SK-N-MC (cell line): ENCODE measurements around the gene GALT.

ENCODE experiments used
- DNase-seq: peaks from one replicate; pipeline ENCODE4 v3.0.0-alpha.2; 2011; ENCODE audit warnings: low read depth, low spot score
- H3K27ac ChIP-seq: fragments of 200-600 bp; sonication (generic); 2 replicates; pipeline ENCODE4 v1.5.1; 2016; ENCODE audit warnings: mixed run types
- H3K36me3 ChIP-seq: fragments of 200-600 bp; sonication (generic); 2 replicates; pipeline ENCODE4 v1.6.1; 2017; ENCODE audit warnings: antibody characterized with exemption, low read length, mixed read lengths; ENCODE audit not compliant: insufficient read depth
- H3K4me3 ChIP-seq: fragments of 200-600 bp; sonication (generic); 2 replicates; pipeline ENCODE4 v1.5.1; 2016
- H3K9ac ChIP-seq: fragments of 200-600 bp; sonication (generic); 2 replicates; pipeline ENCODE4 v1.8.0; 2017; ENCODE audit warnings: mixed run types, mixed read lengths; ENCODE audit not compliant: insufficient read length
- H3K9me3 ChIP-seq: fragments of 200-600 bp; sonication (generic); 2 replicates; pipeline ENCODE4 v1.6.1; 2017; ENCODE audit warnings: low read depth, mild to moderate bottlenecking, antibody characterized with exemption, low read length, moderate library complexity, mixed read lengths
- EZH2 ChIP-seq: fragments of 200-600 bp; sonication (generic); IDR thresholded peaks from one replicate; pipeline ENCODE4 v1.6.1; 2017; ENCODE audit warnings: antibody characterized with exemption
- FOXP2 ChIP-seq: optimal IDR thresholded peaks from 2 replicates; pipeline ENCODE3; 2011; ENCODE audit warnings: mild to moderate bottlenecking, moderate library complexity; ENCODE audit not compliant: insufficient read depth; ENCODE audit errors: extremely low read length, control extremely low read depth
- POLR2AphosphoS5 ChIP-seq: IDR thresholded peaks from 2 replicates; pipeline ENCODE4 v1.6.1; 2012; ENCODE audit warnings: mild to moderate bottlenecking, low read depth, low read length, borderline replicate concordance

GALT gene

GRCh38 chr9:34610434-34611206 is 35.9 kb upstream of the GALT start:
- H3K4me3 ChIP-seq: peak overlapping the region; percentile 87
- no peak for TF ChIP-seq EZH2
- DNase-seq: no peak
- no peak overlapping the region for H3K9ac ChIP-seq
- H3K9me3 ChIP-seq: no peaks in the 10 kb centered on the region
- no peaks in the 10 kb centered on the region for H3K36me3 ChIP-seq
- no peak overlapping the region for H3K27ac ChIP-seq

GRCh38 chr9:34611251-34611810 is 35.1 kb upstream of the GALT start:
- Histone ChIP-seq H3K4me3 (peak overlapping the region; percentile 87), H3K36me3 (no peaks in the 10 kb centered on the region), H3K27ac (peak overlapping the region; percentile 59), H3K9me3 (no peaks in the 10 kb centered on the region), H3K9ac (peak overlapping the region; percentile 94)
- no peak for DNase-seq
- TF ChIP-seq POLR2AphosphoS5 (no peak), EZH2 (no peak), FOXP2 (no peak)

DNA sequence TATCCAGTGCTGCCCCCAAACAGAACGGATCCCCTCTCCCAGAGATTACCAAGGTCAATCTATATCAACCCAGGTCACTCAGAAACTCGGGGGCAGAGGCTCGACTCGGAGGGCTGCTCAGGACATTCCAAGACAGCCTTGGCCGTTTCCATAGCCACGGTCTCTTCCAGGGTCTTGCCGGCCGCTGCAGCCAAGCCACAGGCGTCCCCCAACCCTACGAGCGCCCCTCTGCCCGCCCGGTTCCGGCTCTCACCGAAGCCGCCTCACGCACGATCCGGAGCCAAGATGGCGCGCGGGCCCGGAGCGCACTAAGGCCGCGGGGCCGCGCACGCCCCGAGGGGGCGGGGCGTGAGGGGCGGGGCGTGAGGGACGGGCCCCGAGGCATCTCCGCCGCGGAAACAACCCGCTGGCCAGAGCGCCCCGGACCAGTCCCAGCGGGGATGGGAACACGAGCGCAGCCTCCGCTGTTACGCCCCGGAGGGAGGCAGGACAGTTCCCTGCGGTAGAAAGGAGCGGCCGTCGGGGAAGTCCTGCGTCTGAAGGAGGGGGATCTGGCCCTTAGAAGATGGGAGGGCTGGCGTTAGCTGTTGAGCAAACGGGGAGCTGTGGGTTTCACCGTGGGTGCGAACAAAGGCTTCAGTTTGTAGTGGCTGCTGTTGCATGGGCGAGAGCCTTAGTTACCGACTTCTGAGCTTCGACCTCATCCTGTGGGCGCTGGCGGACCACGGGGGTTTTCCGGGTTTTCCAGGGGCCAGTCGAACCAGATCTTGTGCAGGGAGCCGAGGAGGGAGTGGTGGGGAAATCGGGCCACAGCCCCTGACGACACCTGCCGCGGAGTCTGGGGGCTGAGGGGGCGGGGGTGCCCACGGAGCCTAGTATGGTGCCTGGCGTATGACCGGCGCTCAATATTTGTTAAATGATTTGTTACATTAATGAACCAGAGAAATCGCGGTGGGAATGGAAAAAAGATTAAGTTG is 34.4 kb upstream of the GALT start, which contains the start of gene RPP25L:
Gene RPP25L, minus strand, starts transcription at position 287 of the 977 bp plus-strand sequence. CDS start 801 bp downstream, outside the sequence.
- Histone ChIP-seq H3K9me3 (no peaks in the 10 kb centered on the region), H3K9ac (peak within 1 kb of the TSS; percentile 94), H3K36me3 (no peaks in the 10 kb centered on the region), H3K27ac (peak within 1 kb of the TSS; percentile 59), H3K4me3 (peak within 1 kb of the TSS; percentile 87)
- DNase-seq: no peak
- TF ChIP-seq FOXP2: no peak
- TF ChIP-seq POLR2AphosphoS5: peak; percentile 95

DNA sequence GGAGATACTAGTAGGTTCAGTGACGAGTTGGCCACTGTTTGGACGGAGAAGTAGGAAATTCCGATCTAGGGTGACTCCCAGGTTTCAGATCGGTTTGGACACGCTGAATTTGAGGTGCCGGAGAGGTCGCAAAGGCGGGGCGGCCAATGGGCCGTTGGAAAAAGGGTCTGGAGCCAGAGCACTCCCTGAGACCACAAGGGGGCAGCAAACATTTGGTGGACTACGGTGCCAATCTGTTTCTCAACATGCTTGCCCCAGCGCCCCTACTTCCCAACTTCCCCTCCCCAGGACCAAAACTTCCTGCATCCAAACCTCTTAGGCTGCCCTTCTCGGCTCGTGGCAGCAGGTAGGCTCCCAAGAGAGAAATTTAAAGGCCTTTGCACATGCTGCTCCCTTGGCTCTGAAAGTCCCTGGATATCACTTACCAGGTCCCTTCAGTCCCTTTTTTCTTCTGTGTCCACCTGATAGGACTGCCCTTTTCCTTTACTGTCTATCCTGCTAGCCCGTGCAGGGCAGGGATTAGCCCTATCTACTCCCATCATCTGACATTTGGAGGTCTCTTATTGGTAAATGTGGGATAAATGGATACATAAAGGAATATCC is 33.6 kb upstream of the GALT start:
- H3K27ac ChIP-seq: no peak overlapping the region
- DNase-seq: no peak
- H3K36me3 ChIP-seq: peaks cover 6% of the 10 kb centered on the region; the same call in 1 of the 2 replicates
- no peaks in the 10 kb centered on the region for H3K9me3 ChIP-seq
- TF ChIP-seq POLR2AphosphoS5 (no peak), FOXP2 (no peak), EZH2 (no peak)
- H3K9ac ChIP-seq: peak overlapping the region; percentile 94
- peak overlapping the region; percentile 87 for H3K4me3 ChIP-seq

GRCh38 chr9:34615132-34615531 is 31.3 kb upstream of the GALT start:
- Histone ChIP-seq H3K4me3 (no peak overlapping the region), H3K9me3 (no peaks in the 10 kb centered on the region), H3K36me3 (peaks cover 6% of the 10 kb centered on the region; the same call in 1 of the 2 replicates), H3K27ac (no peak overlapping the region), H3K9ac (no peak overlapping the region)
- DNase-seq: no peak
- TF ChIP-seq POLR2AphosphoS5: no peak
- no peak for TF ChIP-seq EZH2
- no peak for TF ChIP-seq FOXP2

DNA sequence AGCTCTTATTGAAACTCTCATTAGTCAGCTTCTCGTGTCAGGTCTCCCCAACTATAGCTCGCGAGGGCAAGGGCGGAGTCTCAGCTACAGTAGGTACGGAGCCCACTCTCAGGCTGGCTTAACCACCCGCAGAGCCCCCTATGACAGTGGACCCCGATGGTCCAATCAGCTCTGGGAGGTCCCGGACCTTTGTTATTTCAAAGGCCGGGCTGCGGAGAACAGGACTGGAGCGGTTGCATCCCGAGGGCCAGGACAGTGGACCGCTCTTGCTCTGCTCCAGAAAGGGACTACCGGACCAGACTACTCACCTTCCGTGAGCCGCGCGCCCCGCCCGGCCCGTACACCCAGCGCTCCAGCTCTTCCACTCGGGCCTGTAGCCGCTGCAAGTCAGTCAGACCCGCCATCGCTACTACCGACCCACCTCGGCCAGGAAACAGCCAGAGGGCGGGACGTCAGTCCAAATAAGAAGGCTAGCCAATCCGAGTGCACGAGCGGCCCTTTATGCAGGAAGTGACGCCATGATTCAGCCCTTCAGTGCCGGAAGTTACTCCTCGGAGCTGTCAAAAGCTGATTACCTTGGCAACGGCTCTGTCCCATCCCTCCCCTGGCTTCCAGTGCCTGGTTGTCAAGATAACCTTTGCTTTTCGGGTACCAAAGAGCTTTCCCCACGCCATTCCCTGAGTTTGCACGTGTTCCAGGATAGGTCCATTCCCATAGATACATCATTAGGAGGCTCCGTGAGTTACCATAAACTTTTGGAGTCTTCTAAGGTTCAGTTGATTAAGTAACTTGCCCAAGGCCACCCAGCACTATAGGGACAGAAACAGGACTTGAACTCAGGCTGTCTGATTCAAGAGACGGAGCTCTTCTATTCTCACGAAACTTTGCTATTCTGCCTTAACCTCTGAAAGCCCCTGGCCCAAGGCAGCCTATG is 26.1 kb upstream of the GALT start, which contains the start of gene DCTN3:
Gene DCTN3, minus strand, starts transcription at position 435 of the 934 bp plus-strand sequence. Its CDS starts 31 bp downstream, at position 404.
- H3K36me3 ChIP-seq: peaks cover 6% of the 10 kb centered on the region; the same call in 1 of the 2 replicates
- peak within 1 kb of the TSS; percentile 92 for H3K4me3 ChIP-seq
- DNase-seq: peak; percentile 77
- H3K9ac ChIP-seq: peak within 1 kb of the TSS; percentile 77
- TF ChIP-seq EZH2 (no peak), POLR2AphosphoS5 (peak; percentile 72)
- H3K27ac ChIP-seq: no peak within 1 kb of the TSS
- no peaks in the 10 kb centered on the region for H3K9me3 ChIP-seq
